Activated T-cell treated with anti-CD3 and anti-CD28 coated beads for 4 hours (primary cell): ENCODE measurements around the gene TRAK1.

ENCODE experiments used
- DNase-seq: peaks from one replicate; pipeline ENCODE4 v3.0.0-alpha.2; 2020

The TRAK1 gene

GRCh38 chr3:42256135-42256819 is 165.1 kb downstream of the TRAK1 start:
- DNase-seq: no peak

GRCh38 chr3:42257007-42257406 is 165.8 kb downstream of the TRAK1 start:
- DNase-seq: no peak

DNA sequence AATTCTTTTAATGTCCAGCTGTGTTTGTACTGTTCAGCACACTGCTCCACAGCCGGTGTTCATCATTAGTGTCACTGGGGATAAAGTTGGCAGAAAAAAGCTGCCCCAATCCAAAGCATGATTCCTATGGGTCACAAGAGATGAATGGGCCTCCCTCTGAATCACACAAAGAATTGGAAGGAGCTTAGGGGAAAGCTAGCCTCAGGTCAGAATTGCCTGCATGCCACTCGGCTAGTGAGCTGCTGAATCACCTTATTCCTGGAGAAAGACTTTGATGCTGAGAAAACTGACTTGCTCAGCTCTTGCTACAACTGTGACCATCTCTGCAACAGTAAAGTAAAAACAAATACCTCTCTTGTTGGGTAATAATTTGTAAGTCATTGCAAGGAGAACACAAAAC is 171.4 kb downstream of the TRAK1 start:
- no peak for DNase-seq

GRCh38 chr3:42263354-42264346 is 172.5 kb downstream of the TRAK1 start:
- no peak for DNase-seq

- no peak for DNase-seq
Observed at GRCh38 chr3:42264399-42265058, 173.4 kb downstream of the TRAK1 start.

DNA sequence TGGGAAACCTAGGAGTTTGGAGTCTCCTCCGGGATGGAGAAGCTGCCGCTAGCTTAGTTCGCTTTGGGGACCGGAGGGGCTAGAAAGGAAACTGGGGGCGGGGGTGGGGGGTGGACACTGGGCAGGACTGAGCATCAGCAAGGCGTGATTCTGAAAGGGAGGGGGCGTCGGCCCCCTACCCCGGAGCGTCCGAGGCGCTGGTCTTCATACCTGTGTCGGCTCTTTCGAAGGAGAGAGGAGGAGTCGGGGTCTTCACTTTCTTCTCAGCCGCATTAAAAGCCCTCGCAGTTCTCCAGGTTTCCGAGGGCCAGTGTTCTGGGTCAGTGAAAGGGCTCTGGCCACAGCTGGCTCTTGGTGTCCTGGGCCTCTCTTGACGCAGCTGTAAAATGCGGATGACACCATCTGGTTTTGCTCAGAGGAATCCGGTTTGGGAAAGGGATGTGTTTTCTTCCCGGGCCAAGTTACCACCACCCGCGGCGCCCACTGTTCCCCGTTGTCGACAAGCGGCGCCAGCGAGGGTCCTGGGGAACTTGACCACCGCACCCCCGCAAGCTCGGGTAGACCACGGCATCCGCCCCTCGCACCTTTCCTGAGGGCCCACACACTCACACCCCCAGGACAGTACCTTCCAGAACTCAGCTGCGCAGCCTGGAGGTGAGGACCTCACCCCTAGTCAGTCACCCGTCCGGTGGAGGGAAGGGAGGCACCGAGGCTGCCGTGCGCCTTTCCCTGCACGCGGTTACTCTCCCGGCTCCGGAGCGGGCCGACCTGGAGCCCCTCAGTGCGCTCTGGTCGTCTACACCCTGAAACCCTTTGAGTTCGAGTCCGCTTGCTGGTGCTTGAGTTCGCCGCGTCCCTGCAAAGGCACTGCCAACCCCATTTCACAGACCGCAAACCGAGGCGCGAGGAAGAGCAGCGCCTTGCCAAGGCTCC is 174.2 kb downstream of the TRAK1 start:
- DNase-seq: no peak

GRCh38 chr3:42266085-42266484 is 174.9 kb downstream of the TRAK1 start, which contains the start of gene CCK:
Gene CCK (minus strand): TSS chr3:42266185. CDS start chr3:42263630, 2,555 bp downstream.
- DNase-seq: no peak

GRCh38 chr3:42267878-42268277 is 176.7 kb downstream of the TRAK1 start:
- DNase-seq: no peak

GRCh38 chr3:42269647-42270046 is 178.5 kb downstream of the TRAK1 start:
- DNase-seq: no peak

DNA sequence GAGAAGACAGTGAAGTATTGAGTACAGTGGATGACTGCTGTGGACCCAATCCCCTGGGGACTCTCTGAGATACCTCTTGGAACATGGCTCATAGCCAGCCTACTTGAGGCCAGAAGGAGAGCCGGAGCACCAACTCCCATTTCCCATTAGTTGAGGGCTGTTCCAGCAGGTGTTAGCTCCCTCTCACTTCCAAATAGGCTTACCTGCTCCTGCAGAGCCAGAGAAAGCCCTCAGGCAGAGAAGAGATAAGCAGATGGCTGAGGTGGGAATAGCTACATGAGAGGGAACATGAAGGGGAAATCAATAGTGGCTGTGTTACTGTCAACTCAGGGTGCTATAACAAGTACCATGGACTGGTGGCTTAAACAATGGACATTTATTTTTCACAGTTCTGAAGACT is 179.4 kb downstream of the TRAK1 start:
- DNase-seq: no peak

DNA sequence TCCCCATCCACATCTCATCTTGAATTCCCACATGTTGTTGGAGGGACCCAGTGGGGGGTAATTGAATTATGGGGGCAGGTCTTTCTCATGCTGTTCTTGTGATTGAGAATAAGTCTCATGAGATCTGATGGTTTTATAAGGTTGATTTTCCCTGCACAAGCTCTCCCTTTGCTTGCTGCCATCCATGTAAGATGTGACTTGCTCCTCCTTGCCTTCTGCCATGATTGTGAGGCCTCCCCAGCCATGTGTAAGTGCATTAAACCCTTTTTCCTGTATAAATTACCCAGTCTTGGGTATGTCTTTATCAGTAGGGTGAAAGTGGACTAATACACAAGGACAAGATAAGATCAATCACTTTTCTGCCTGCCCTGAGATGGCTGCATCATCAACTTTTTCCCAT is 180.6 kb downstream of the TRAK1 start:
- DNase-seq: no peak

DNA sequence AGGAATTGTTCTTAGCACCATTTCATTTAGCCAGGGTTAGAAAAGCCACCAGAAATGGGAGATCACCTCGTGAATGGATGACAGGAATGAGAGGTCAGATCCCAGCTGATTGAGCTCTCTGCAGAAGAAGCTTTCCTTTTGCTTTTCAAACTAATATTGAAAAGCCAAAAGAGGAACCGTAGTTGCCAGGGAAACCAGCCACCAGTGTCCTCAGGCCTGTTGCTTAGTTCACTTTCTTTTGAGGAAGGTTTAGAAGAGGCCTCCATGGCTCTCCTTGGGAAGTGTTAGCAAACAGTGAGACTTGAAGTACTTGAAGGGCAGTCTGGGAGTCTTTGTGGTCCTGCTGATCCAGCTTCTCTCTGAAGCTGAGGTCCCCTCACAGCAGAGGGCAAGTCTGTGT is 182.2 kb downstream of the TRAK1 start:
- no peak for DNase-seq

DNA sequence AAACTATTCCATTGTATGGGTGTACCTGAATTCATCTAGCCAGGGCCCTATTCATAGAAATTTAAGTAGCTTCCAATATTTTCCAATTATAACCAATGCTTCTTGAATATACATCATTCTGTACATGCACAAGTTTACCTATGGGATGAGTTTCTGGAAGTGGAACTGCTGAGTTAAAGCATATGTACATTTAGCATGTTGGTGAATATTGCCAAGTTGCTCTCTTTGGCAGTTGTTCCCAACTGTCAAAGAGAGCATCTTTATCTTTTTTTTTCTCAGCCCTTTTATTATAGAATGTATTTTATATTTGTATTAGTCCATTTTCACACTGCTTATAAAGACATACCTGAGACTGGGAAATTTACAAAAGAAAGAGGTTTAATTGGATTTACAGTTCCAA is 183.1 kb downstream of the TRAK1 start:
- DNase-seq: no peak

DNA sequence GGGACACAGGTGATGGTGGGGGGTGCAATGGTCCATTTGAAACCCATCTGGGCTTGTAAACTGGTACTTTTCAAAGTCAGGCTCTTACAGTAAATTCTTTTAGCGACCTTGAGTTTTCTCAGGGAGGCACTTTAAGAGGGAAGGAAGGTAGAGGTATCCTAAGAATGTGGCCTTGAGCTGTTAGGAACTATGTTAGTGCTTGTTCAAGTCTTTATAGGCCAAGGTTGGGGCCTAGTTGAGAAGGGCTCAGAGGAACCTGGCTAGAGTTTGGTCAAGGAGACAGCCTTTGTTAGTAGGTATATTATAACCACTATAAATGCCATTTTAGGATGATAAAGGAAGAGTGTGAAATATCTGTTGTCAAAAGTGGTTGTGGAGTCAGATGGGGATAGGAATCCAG is 184.1 kb downstream of the TRAK1 start:
- no peak for DNase-seq
